Stimulated activated CD4-positive, alpha-beta T cell treated with anti-CD3 and anti-CD28 coated beads, TNF-alpha, amount 100 ng/mL, for 24 hours (primary cell): ENCODE results near the gene DMRTA1.
"Not testable (repeated sequence)": the region's sequence is repeated elsewhere in the genome, so short reads cannot be mapped to it uniquely, and the experiment has no call there.

Source experiments
- DNase-seq, 3 experiments: peaks; one replicate each; pipeline ENCODE4 v3.0.0-alpha.2; 2020; ENCODE audit warnings: low read depth in 3 of 3

Gene DMRTA1

DNA sequence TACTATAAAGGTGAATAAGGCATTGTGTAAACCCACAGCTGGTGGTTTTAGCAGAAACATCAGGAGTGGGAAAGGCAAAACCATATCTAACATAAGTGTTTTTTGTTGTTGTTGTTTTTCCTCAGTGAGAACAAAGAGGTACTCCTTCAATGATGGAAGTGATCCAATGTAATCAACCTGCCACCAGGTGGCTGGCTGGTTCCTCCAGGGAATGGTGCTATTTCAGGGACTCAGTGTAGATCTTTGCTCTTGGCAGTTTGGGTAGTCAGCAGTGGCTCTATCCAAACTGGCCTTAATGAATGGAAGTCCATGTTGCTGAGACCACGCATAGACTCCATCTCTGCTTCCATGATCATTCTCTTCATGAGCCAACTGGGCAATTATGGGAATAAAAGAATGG, 10.8 kb downstream of the DMRTA1 start:
- DNase-seq = no peak

DNA sequence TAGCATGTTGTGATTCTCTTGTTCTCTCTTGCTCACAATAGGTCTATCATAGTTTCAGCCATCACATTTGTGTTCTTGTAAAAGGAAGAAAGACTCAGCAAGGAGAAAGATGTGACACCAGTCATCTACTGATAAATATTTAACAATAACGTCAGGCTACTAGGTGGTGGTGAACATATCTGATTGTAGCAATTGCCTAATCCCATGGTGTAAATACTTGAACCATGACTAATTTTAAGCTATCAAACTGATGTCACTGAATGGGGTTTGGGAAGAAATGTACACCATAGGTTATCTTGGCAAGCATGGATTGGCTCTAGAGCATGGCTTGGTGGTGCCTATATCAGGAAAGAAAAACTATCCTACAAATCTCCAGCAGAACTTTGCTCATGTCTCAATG, 16.6 kb downstream of the DMRTA1 start:
- no peak for DNase-seq

DNA sequence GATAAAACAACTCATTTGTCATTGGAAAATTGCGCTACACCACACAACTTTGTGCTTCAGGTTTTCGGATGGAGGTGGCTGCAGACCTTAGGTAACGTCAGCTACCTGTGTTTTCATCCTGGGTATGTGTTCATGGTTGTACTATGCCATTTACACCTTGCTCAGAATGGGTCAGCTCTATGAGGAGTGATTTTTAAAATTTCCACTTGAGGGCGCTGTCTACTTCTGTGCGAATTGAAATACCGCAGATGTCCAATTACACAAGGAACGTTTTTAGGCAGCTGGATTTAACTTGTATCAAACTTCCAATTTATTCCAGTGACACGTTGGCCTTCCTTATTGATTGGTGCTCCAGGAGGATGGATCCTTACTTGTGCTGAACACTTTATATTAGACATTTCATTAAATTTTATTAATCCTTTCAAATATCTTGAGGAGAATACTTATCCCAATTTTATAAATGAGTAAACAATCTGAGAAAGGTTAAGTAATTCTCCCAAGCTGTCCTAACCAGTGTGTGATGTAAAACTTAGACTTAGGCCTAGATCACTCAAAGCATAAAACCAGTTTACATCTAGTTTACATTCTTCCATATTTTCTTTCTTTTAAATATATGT, 23.4 kb downstream of the DMRTA1 start:
- DNase-seq = no peak

DNA sequence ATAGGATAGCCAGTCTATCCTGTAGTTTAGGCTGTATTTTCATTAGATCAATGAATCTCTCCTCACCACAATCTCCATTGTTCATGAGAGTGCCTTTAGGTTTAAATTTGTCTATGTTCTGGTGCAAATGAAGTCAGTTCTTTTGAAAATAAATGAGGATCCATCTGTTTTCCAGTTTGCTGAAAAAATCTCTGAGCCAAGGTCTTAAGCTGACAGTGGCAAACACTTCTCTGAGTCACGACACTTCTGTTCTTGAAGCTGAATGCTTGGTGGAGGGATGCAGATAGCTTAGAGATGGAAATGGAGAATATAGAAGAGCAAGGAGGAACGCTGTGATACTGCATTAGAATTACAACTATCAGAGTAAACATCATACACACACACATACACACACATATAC, 34.9 kb downstream of the DMRTA1 start:
- no peak for DNase-seq

DNA sequence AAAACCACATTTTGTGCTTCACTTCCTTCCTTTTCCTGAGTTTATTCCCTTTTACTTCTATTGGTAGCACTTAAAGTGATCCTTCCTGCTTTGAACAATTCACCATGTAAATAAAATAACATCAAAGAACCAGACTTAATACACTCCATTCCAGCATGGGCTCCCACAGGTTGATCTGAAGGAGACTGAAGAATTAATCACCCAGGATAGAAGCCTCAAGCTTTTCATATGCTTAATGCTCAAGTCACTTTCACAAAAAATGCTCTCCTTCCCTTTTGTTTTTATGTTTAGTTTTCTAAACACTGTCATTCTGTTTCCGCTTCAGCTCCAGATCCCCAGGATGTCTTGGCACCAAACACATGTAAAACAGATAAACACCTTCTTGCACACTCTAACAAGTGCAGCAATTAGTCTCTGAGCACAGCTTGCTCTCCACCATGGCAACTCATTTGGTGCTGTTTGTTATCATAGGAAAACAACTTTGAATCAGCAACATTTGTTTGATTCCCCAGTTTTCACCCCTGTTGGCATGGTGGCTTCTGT, 37.0 kb downstream of the DMRTA1 start:
- DNase-seq = no peak

DNA sequence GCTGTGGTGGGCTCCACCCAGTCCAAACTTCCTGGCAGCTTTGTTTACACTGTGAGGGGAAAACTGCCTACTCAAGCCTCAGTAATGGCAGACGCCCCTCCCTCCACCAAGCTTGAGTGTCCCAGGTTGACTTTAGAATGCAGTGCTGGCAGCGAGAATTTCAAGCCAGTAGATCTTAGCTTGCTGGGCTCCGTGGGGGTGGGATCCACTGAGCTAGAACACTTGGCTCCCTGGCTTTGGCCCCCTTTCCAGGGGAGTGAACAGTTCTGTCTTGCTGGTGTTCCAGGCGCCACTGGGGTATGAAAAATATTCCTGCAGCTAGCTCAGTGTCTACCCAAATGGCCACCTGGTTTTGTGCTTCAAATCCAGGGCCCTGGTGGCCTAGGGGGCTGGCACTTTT, 49.6 kb downstream of the DMRTA1 start:
- not testable (repeated sequence) for DNase-seq
